Measurements from ENCODE around the gene SEMA4D. TPM values are rescaled to one million over a fixed set of nuclear protein-coding genes. Genes with fewer than 3 reads are reported as not detected.
A peak's percentile ranks its signal among the peaks of the same experiment; 100 is the strongest.

SEMA4D gene
- total and polyA plus RNA-seq, 9 of the 15 experiments (the other 6 are each of a cell fraction or from before 2014, with no cell fraction given) = 0.38 to 5.1 (median 1.8) TPM

GRCh38 chr9:89428222-89428761, 69.6 kb downstream of the SEMA4D start (continued):
- TF ChIP-seq SRSF1 (IDR thresholded peaks at IDR 0.05; ENCODE audit: low read depth, low read length) = no peak

- no peak for FAIRE-seq
- Histone ChIP-seq H3K9ac (ENCODE audit: insufficient read depth in 1 of 2, low read depth in 2 of 2, low read length in 2 of 2) (no peak overlapping the region), H3K4me1 (replicated peaks in 1 of 2; ENCODE audit: control insufficient read depth in 2 of 2, insufficient read depth in 2 of 2, low read length in 2 of 2) (no peaks in the 10 kb centered on the region), H3K27ac (ENCODE audit: extremely low read depth, low read depth, low read length) (no peak overlapping the region), H3K27me3 (ENCODE audit: control insufficient read depth in 2 of 2, insufficient read depth in 2 of 2, low read length in 2 of 2) (peaks cover 0 to 5% of the 10 kb centered on the region in 2 experiments; a peak in 1 of 5 replicates), H3K9me1 (ENCODE audit: control insufficient read depth, insufficient read depth, low read length) (no peaks in the 10 kb centered on the region), H3K9me3 (replicated peaks; ENCODE audit: control insufficient read depth, insufficient read depth, low read depth, low read length) (no peaks in the 10 kb centered on the region), H3K79me2 (ENCODE audit: control insufficient read depth, insufficient read depth, low read length) (no peaks in the 10 kb centered on the region), H3K4me2 (ENCODE audit: insufficient read depth, low read length) (no peak overlapping the region), H4K20me1 (replicated peaks; ENCODE audit: control insufficient read depth, insufficient read depth, low read length) (no peaks in the 10 kb centered on the region), H3K36me3 (ENCODE audit: control insufficient read depth, insufficient read depth, low read length) (no peaks in the 10 kb centered on the region), H2AFZ (ENCODE audit: low read depth, low read length) (no peak overlapping the region), H3K4me3 (no peak overlapping the region)
- intact Hi-C loops (cut with micrococcal nuclease) = loop anchor here (5.0 kb wide), 1 partner anchor 120 kb away; no protein-coding TSS in a partner anchor
- DNase-seq (ENCODE audit: extremely low read depth in 1 of 4, low spot score in 3 of 4) = no peak
- ATAC-seq = no peak
- TF ChIP-seq ARNT (IDR thresholded peaks at IDR 0.05) = no peak
- peak; percentile 33; the same call in 1 of the 2 replicates for TF ChIP-seq CREM (IDR thresholded peaks at IDR 0.05; ENCODE audit: low read depth)
- TF ChIP-seq CTCF (IDR thresholded peaks at IDR 0.05 in 2 of 3, conservative IDR thresholded peaks at IDR 0.05 in 1 of 3; ENCODE audit: insufficient read depth in 2 of 3, low read depth in 1 of 3, low read length in 3 of 3) = no peak
- ChIA-PET CTCF (ENCODE audit: low intra/inter-chr PET ratio) (no interaction called here), POLR2A (no interaction called here)
- BruUV-seq (replicated peaks) = no TSS peak
- WGBS (ENCODE audit: insufficient coverage, low coverage, missing lambda C conversion rate) = 13% methylated on average over 13 of the region's 17 CpGs
- in situ Hi-C loops (cut with MboI) = no loop called here
Observed at GRCh38 chr9:89427621-89428221, 70.2 kb downstream of the SEMA4D start.

Data from K562 (cell line).